IMR-90 (cell line): ENCODE data around the gene ABCB10. TPM values are rescaled to one million over a fixed set of nuclear protein-coding genes. Genes with fewer than 3 reads are reported as not detected.

Source experiments
- ATAC-seq: fragments of 200-7000 bp; cut with Tn5 transposase; 2 replicates; pipeline ENCODE4 v1.9.1; 2020; ENCODE audit warnings: low read depth, mild to moderate bottlenecking, moderate library complexity
- BruUV-seq: library from RNA; stranded (reverse); fragments of 400-500 nt; replicated peaks from 2 replicates; lab custom pipeline; 2021; lab: Mats Ljungman, UMichigan
- CTCF ChIA-PET: fragments of 300-600 bp; formaldehyde crosslinking; extraction: SDS; loops from one replicate; lab custom pipeline; 2021; ENCODE audit warnings: antibody characterized with exemption; lab: Yijun Ruan, JAX
- POLR2A ChIA-PET: fragments of 300-600 bp; sonication (Branson Sonifier 250); formaldehyde crosslinking; loops from one replicate; lab custom pipeline; 2022; ENCODE audit warnings: antibody characterized with exemption; ENCODE audit not compliant: unreplicated experiment; lab: Charles Lee
- DNase-seq: peaks from one replicate; pipeline ENCODE4 v3.0.0; 2013
- H2AFZ ChIP-seq: replicated peaks from 2 replicates; pipeline ENCODE3; 2013; ENCODE audit warnings: low read length, mild to moderate bottlenecking; ENCODE audit not compliant: poor library complexity
- H2AK5ac ChIP-seq: 2 replicates; pipeline ENCODE4 v1.6.1; 2013; ENCODE audit warnings: low read depth, low read length, inconsistent platforms
- H2AK9ac ChIP-seq: replicated peaks from 2 replicates; pipeline ENCODE3; 2013; ENCODE audit warnings: mild to moderate bottlenecking, low read depth, low read length, moderate library complexity; ENCODE audit not compliant: poor library complexity
- H2BK120ac ChIP-seq: 2 replicates; pipeline ENCODE4 v1.6.1; 2013; ENCODE audit warnings: low read depth, low read length, inconsistent platforms
- H2BK15ac ChIP-seq: 3 replicates; pipeline ENCODE4 v1.6.1; 2013; ENCODE audit warnings: low read depth, low read length, inconsistent platforms
- H2BK20ac ChIP-seq: 2 replicates; pipeline ENCODE4 v1.6.1; 2013; ENCODE audit warnings: low read depth, mild to moderate bottlenecking, inconsistent platforms, low read length, moderate library complexity
- H2BK5ac ChIP-seq: 2 replicates; pipeline ENCODE4 v1.6.1; 2013; ENCODE audit warnings: mild to moderate bottlenecking, low read depth, low read length, inconsistent platforms; ENCODE audit not compliant: poor library complexity, severe bottlenecking
- H3K14ac ChIP-seq: replicated peaks from 2 replicates; pipeline ENCODE4 v1.6.1; 2013; ENCODE audit warnings: low read depth, low read length, inconsistent platforms
- H3K18ac ChIP-seq: 2 replicates; pipeline ENCODE4 v1.6.1; 2013; ENCODE audit warnings: low read depth, low read length, control low read depth
- H3K23ac ChIP-seq: 2 replicates; pipeline ENCODE4 v1.6.1; 2013; ENCODE audit warnings: low read depth, low read length, inconsistent platforms
- H3K27ac ChIP-seq: 2 replicates; pipeline ENCODE4 v1.5.1; 2013; ENCODE audit warnings: mild to moderate bottlenecking, control low read depth, low read length; ENCODE audit not compliant: insufficient read depth
- H3K27me3 ChIP-seq: 2 replicates; pipeline ENCODE4 v1.6.1; 2013; ENCODE audit warnings: low read length; ENCODE audit not compliant: control insufficient read depth, insufficient read depth
- H3K36me3 ChIP-seq: 2 replicates; pipeline ENCODE4 v1.6.1; 2013; ENCODE audit warnings: low read length, mixed read lengths; ENCODE audit not compliant: control insufficient read depth, insufficient read depth
- H3K4ac ChIP-seq: 2 replicates; pipeline ENCODE4 v1.6.1; 2013; ENCODE audit warnings: low read depth, low read length, inconsistent platforms
- H3K4me1 ChIP-seq: 2 replicates; pipeline ENCODE4 v1.6.1; 2013; ENCODE audit warnings: low read length, mixed read lengths; ENCODE audit not compliant: control insufficient read depth, insufficient read depth
- H3K4me2 ChIP-seq: 2 replicates; pipeline ENCODE4 v1.6.1; 2013; ENCODE audit warnings: low read depth, mild to moderate bottlenecking, control low read depth, low read length, moderate library complexity
- H3K4me3 ChIP-seq: 2 replicates; pipeline ENCODE4 v1.5.1; 2013; ENCODE audit warnings: low read depth, mild to moderate bottlenecking, control low read depth, low read length, moderate library complexity; ENCODE audit not compliant: insufficient read depth
- H3K56ac ChIP-seq: 2 replicates; pipeline ENCODE4 v1.6.1; 2013; ENCODE audit warnings: low read length, inconsistent platforms; ENCODE audit not compliant: insufficient read depth; ENCODE audit errors: extremely low read depth
- H3K79me1 ChIP-seq, 2 experiments: 2 replicates each; pipeline ENCODE4 v1.6.1; 2013; ENCODE audit warnings: low read length in 2 of 2, inconsistent platforms in 1 of 2, low read depth in 1 of 2
- H3K9ac ChIP-seq: 2 replicates; pipeline ENCODE4 v1.6.1; 2013; ENCODE audit warnings: low read depth, low read length, control low read depth
- H3K9me1 ChIP-seq: 2 replicates; pipeline ENCODE4 v1.6.1; 2013; ENCODE audit warnings: low read length, inconsistent platforms; ENCODE audit not compliant: insufficient read depth
- H3K9me3 ChIP-seq: 2 replicates; pipeline ENCODE4 v1.6.1; 2013; ENCODE audit warnings: low read length; ENCODE audit not compliant: control insufficient read depth, insufficient read depth
- H4K20me1 ChIP-seq: 2 replicates; pipeline ENCODE4 v1.6.1; 2013; ENCODE audit warnings: low read length, inconsistent platforms; ENCODE audit not compliant: insufficient read depth
- H4K5ac ChIP-seq: 2 replicates; pipeline ENCODE4 v1.6.1; 2013; ENCODE audit warnings: mild to moderate bottlenecking, low read depth, low read length, control low read depth
- H4K8ac ChIP-seq, 2 experiments: 2 replicates each; pipeline ENCODE4 v1.6.1; 2013; ENCODE audit warnings: low read depth in 2 of 2, low read length in 2 of 2, control low read depth in 1 of 2, inconsistent platforms in 1 of 2
- H4K91ac ChIP-seq: 2 replicates; pipeline ENCODE4 v1.6.1; 2013; ENCODE audit warnings: low read depth, low read length, inconsistent platforms; ENCODE audit not compliant: insufficient read depth
- CTCF ChIP-seq: conservative IDR thresholded peaks from 2 replicates; pipeline ENCODE4 v1.5.1; 2012; ENCODE audit warnings: mild to moderate bottlenecking, low read depth, low read length, improper control_type of control experiment
- FOS ChIP-seq: fragments of 150-350 bp; IDR thresholded peaks from 2 replicates; pipeline ENCODE4 v1.6.1; 2016; ENCODE audit warnings: low read depth, low read length
- POLR2A ChIP-seq: IDR thresholded peaks from 2 replicates; pipeline ENCODE4 v1.6.1; 2012; ENCODE audit warnings: mild to moderate bottlenecking, low read depth, low read length
- RAD21 ChIP-seq: IDR thresholded peaks from 2 replicates; pipeline ENCODE4 v1.6.1; 2012; ENCODE audit warnings: low read length, improper control_type of control experiment
- WGBS, 2 experiments: methylation state at CpG; one replicate each; pipeline versions ENCODE4 v1.1.5 to v1.1.7; 2013; ENCODE audit warnings: missing lambda C conversion rate in 2 of 2; ENCODE audit not compliant: insufficient read length in 1 of 2; ENCODE audit errors: extremely low coverage in 2 of 2; 5-methylcytosine and 5-hydroxymethylcytosine counted together
- dilution Hi-C: fragments of 300-500 bp; cut with HindIII; formaldehyde crosslinking; loops from one replicate; pipeline ENCODE4 v1.14.3; 2018; ENCODE audit warnings: low sequenced_read_pairs; ENCODE audit not compliant: unreplicated experiment
- in situ Hi-C: fragments of 300-500 bp; cut with MboI; formaldehyde crosslinking; loops from 3 replicates; pipeline ENCODE4 v1.14.3; 2019; ENCODE audit warnings: low sequenced_read_pairs, inconsistent platforms, mixed read lengths
- intact Hi-C: fragments of 100-400 bp; cut with micrococcal nuclease; formaldehyde crosslinking; loops from 2 replicates; pipeline ENCODE4 v1.10.0; 2022
- polyA plus RNA-seq, 3 experiments: library from polyadenylated mRNA; depleted of rRNA; stranded (reverse); fragments of >200 nt; gene quantifications; 2 replicates each; pipeline ENCODE4 v1.2.3, GENCODE V29; 2012; ENCODE audit warnings: low replicate concordance in 1 of 3
- total RNA-seq: library from RNA; depleted of rRNA; stranded (reverse); fragments of >200 nt; gene quantifications from 2 replicates; pipeline ENCODE4 v1.2.3, GENCODE V29; 2012
- TF ChIP-seq, protein P1 (sequence below): fragments of 150-350 bp; IDR thresholded peaks from 2 replicates; pipeline ENCODE4 v1.6.1; 2017; ENCODE audit warnings: mild to moderate bottlenecking, antibody characterized with exemption, low read length, low read depth

Gene ABCB10
- total and polyA plus RNA-seq, 2 of the 4 experiments (the other 2 are of a cell fraction) = 6.5 to 10.9 TPM

GRCh38 chr1:229582715-229583114 is 24.2 kb upstream of the ABCB10 start:
- Histone ChIP-seq H2BK120ac (no peak overlapping the region), H2AK9ac (no peak overlapping the region), H2BK5ac (no peak overlapping the region), H2AFZ (no peak overlapping the region), H2BK15ac (no peak overlapping the region), H3K9me3 (no peaks in the 10 kb centered on the region), H3K4me1 (peaks cover 2% of the 10 kb centered on the region; the same call in 1 of the 2 replicates), H4K20me1 (no peaks in the 10 kb centered on the region), H4K8ac (no peak overlapping the region), H3K36me3 (no peaks in the 10 kb centered on the region), H2BK20ac (no peak overlapping the region), H3K4ac (no peak overlapping the region), H3K9me1 (peaks cover 7% of the 10 kb centered on the region; the same call in 1 of the 2 replicates), H3K27ac (no peak overlapping the region), H2AK5ac (no peak overlapping the region), H3K14ac (no peak overlapping the region), H3K56ac (no peak overlapping the region), H3K4me3 (no peak overlapping the region), H4K5ac (no peak overlapping the region), H4K91ac (no peak overlapping the region), H3K9ac (no peak overlapping the region), H3K23ac (no peak overlapping the region), H3K4me2 (no peak overlapping the region), H3K18ac (no peak overlapping the region), H3K79me1 (no peaks in the 10 kb centered on the region), H3K27me3 (no peaks in the 10 kb centered on the region)
- ChIA-PET POLR2A (no interaction called here), CTCF (interaction anchor here (0.7 to 1.6 kb wide), 2 partner anchors 13 to 42 kb away, joined by 3 read pairs; no protein-coding TSS in a partner anchor)
- intact Hi-C loops (no loop called here), dilution Hi-C loops (no loop called here), in situ Hi-C loops (no loop called here)
- DNase-seq (no peak), ATAC-seq (no peak; the same call in 1 of the 2 replicates)
- WGBS, 2 experiments = no CpG with 5 or more reads among the region's 4 CpGs
- TF ChIP-seq FOS (no peak), CTCF (no peak), RAD21 (no peak), POLR2A (no peak)
- TF ChIP-seq, protein P1, sequence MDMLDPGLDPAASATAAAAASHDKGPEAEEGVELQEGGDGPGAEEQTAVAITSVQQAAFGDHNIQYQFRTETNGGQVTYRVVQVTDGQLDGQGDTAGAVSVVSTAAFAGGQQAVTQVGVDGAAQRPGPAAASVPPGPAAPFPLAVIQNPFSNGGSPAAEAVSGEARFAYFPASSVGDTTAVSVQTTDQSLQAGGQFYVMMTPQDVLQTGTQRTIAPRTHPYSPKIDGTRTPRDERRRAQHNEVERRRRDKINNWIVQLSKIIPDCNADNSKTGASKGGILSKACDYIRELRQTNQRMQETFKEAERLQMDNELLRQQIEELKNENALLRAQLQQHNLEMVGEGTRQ = no peak
- no TSS peak for BruUV-seq
